NCI-H146 treated with DMSO at 0.1 percent for 48 hours (cell line): ENCODE data around the gene CDKAL1.

ENCODE experiments used
- DNase-seq: peaks from one replicate; lab custom pipeline; 2025; ENCODE audit not compliant: unreplicated experiment; lab: John Stamatoyannopoulos, UW

CDKAL1 gene

DNA sequence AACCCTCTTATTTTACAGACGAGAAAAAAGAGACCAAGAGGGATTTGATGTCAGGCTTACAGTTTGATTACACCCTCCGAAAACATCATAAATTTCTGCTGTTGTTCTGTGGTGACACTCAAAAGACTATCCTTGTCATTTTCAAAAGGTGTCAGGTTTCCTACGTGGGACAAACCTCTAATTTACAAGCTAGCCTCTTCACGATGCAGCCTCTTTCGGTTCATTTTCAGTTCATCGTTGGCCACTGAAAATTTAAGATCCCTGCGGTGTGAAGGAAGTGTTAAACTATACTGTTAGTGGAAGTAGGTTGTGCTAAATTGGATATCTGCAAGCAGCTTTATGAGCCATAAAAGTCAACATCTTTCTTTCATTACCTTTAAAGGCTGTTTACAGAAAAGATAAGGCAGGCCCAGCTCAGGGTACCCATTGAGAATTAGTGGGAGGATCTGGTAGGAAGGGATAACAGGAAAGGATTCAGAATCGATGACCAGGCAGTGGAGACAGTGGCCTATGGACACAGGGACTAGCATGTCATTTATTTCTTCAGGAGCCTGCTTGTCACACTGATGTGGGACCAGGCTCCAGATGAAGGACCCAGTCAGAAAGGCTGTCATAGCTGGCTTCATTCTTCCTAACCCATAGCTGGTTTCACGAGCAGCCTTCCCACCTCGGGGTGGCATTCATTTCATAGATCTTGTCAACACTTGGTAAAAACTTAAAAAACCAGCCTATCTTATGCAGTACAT lies 730.2 kb downstream of the CDKAL1 start:
- DNase-seq: peak; percentile 76

- DNase-seq: no peak
Observed at GRCh38 chr6:21265034-21265729, 730.9 kb downstream of the CDKAL1 start.

DNA sequence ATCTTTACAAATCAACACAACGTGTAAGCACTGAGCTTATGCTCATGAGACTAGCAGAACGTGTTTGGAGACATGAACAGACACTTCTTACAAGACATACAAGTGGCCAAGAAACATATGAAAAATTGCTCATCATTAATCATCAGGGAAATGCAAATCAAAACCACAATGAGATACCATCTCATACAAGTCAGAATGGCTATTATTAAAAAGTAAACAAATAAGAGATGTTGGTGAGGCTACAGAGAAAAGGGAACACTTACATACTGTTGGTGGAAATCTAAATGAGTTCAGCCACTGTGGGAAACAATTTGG lies 731.4 kb downstream of the CDKAL1 start:
- no peak for DNase-seq

DNA sequence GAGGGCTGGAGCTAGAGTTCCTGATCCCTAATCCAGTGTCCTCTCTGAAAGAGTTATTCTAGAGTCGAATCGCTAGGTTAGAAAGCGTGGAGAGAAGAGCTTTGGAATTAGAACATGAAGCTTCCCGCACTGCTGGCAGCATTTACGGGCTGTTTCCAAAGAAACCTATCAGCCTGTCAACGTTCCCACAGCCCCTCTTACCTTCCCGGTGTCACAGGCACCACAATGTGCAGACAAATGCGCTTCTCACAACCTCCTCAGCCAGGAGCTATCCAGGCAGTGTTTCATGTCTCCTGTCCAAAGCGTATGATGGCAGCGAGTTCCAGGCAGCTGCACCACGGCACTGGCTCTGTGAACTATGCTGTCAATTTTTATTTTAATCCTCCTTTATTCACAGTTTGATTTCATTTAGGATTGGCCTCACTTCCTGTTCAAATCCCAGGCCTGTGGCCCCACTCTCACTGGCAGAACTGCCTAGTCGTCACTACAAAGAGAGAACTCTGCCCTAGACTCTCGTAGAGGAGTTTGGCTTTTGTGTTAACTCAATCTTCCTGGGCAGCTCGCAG lies 736.5 kb downstream of the CDKAL1 start:
- DNase-seq: no peak

GRCh38 chr6:21271428-21272155 lies 737.3 kb downstream of the CDKAL1 start:
- no peak for DNase-seq

DNA sequence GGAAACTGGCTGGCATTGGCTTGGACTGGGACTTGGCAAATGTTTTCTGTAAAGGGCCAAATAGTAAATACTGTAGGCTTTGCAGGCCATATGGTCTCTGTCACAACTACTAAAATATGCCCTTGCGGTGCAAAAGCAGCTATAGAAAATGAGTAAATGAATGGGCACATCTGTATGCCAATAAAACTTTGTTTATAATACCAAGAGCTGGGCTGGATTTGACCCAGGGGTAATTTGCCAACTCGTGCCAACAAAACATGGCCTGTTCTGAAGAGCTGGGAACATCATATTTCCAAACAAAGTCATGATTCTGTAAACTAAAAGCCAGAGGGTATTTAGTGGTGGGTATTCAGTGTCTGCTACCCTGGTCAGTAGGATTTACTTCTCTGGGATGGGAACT lies 739.2 kb downstream of the CDKAL1 start:
- DNase-seq: no peak

GRCh38 chr6:21274851-21275250 lies 740.6 kb downstream of the CDKAL1 start:
- no peak for DNase-seq

DNA sequence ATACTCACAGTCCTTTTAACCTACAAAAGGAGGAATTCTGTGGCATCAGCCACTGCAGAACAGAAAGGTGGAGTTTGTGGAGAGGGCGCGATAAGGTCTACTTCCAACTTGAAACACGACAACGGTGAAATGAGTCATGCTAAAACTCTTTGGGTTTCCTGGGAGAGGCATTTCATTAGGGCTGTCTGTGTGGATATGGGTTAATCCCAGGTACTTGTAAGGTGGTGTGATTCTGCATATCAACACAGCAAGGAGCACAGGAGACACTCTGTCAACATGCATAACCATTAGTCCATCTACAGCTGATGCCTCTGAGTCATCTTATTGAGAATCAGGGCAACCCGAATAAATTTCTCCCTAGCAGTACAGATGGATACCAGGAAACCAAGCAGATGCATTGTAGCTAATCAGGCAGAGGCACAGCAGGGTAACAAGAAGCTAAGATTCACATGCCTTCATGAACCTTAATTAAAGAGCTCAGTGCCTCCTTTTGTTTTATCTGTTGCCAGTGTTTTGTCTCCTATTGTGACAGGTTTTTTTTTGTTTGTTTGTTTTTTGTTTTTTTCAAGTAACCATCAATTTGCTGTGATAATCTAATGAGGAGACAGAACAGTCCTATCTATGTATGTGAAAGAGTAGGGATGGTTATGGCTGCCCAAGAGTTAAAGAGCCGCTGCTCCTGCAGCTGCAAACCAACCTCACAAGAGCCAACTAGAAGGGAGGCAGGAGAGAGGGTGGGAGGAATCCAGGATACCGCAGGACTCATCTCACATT lies 743.5 kb downstream of the CDKAL1 start:
- no peak for DNase-seq

DNA sequence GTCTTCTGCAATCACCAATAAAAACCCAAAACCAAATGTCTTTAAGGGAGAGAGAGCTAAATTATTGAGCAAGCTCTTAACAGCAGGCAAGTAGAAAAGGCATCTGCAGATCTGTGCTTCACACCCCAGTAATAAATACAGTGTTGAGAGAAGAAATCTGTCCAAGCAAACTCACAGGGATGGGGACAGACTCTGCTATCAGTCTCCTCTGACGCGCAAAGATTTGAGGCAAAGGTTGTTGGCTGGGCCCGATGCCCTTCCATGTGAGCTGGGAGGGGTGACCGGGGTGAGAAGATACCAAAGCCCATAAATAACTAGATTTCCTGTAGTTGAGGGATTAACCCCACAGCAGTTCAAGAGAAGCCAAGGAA lies 744.1 kb downstream of the CDKAL1 start:
- no peak for DNase-seq

GRCh38 chr6:21279619-21280018 lies 745.4 kb downstream of the CDKAL1 start:
- no peak for DNase-seq

DNA sequence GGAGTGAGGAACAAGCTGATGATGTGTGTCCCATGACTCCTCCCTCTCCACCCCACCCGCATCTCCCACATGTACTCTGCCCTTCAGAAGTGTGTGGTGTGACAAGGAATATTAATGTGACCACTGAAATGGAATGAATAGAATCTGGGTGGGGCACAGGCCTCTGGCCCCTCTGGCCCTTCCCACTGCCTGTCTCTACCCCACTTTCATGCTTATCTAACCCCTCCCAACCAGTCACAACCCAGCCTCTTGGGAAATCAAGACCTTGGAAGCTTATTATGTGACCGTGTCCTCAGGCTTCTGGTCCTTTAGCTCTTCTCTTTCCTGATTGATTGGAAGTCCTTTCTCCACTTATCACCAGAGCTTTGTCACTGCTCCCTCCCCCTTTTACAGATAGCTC lies 747.1 kb downstream of the CDKAL1 start:
- no peak for DNase-seq
